Body of pancreas (tissue), 4 donors: ENCODE data around the gene LRRC70.

Experiments
- CTCF ChIP-seq, 7 experiments: fragments of 450-650 bp in 4 of 7; fragments of 200-600 bp in 3 of 7; sonication (generic) in 3 of 7; IDR thresholded peaks; one replicate each; pipeline ENCODE4 v1.5.1; 2016 to 2019; ENCODE audit warnings: antibody characterized with exemption in 7 of 7
- POLR2A ChIP-seq, 3 donors: fragments of 450-650 bp; IDR thresholded peaks; one replicate each; pipeline ENCODE4 v1.6.1; 2016; ENCODE audit warnings: antibody characterized with exemption in 3 of 3, mild to moderate bottlenecking in 2 of 3

GRCh38 chr5:62585306-62585705 is 6.7 kb downstream of the LRRC70 start:
- TF ChIP-seq CTCF (IDR thresholded peaks at IDR 0.05), result no peak
- TF ChIP-seq POLR2A (IDR thresholded peaks at IDR 0.05), result no peak
